Suprapubic skin (tissue), 4 donors: ENCODE results near the gene MED26.

Experiments
- CTCF ChIP-seq, 2 donors: fragments of 200-600 bp in 1 of 2; fragments of 450-650 bp in 1 of 2; sonication (generic) in 1 of 2; IDR thresholded peaks; one replicate each; pipeline ENCODE4 v1.5.1; 2016 to 2019; ENCODE audit warnings: antibody characterized with exemption in 2 of 2, mild to moderate bottlenecking in 1 of 2, moderate library complexity in 1 of 2
- EP300 ChIP-seq: sonication (generic); formaldehyde crosslinking; IDR thresholded peaks from one replicate; pipeline ENCODE4 v1.6.1; 2017; ENCODE audit warnings: antibody characterized with exemption
- POLR2A ChIP-seq, 2 donors: fragments of 450-650 bp; IDR thresholded peaks; one replicate each; pipeline ENCODE4 v1.6.1; 2017; ENCODE audit warnings: antibody characterized with exemption in 2 of 2, mild to moderate bottlenecking in 2 of 2, moderate library complexity in 2 of 2
- POLR2AphosphoS5 ChIP-seq, 3 donors: sonication (generic); formaldehyde crosslinking; IDR thresholded peaks; one replicate each; pipeline ENCODE4 v1.6.1; 2017; ENCODE audit warnings: antibody characterized with exemption in 3 of 3

GRCh38 chr19:16587833-16588823 is 39.9 kb downstream of the MED26 start:
- no peak for TF ChIP-seq CTCF (IDR thresholded peaks at IDR 0.05)
- no peak for TF ChIP-seq POLR2A (IDR thresholded peaks at IDR 0.05)
- TF ChIP-seq EP300: no peak
- TF ChIP-seq POLR2AphosphoS5 (IDR thresholded peaks at IDR 0.05): no peak
